Adrenal gland (tissue), 12 donors: Measurements from ENCODE around the gene PORCN. TPM values are rescaled to one million over a fixed set of nuclear protein-coding genes. Genes with fewer than 3 reads are reported as not detected.

Experiments used
- DNase-seq, 7 donors: peaks; one replicate each; pipeline ENCODE4 v3.0.0-alpha.2; 2019 to 2020
- H3K27ac ChIP-seq, 5 donors: fragments of 200-600 bp; sonication (generic) in 4 of 5; 1 replicate in 3 of 5; 2 replicates in 2 of 5; pipeline versions ENCODE4 v1.5.1 to v1.8.0; 2016 to 2020; ENCODE audit warnings: mild to moderate bottlenecking in 1 of 5
- H3K27me3 ChIP-seq: fragments of 200-600 bp; 2 replicates; pipeline ENCODE4 v1.8.0; 2021
- H3K36me3 ChIP-seq, 2 donors: fragments of 200-600 bp; replicated peaks in 1 of 2; 1 replicate in 1 of 2; 2 replicates in 1 of 2; pipeline versions ENCODE4 v1.5.1 to v1.8.0; 2018 to 2022
- H3K4me1 ChIP-seq, 2 donors: fragments of 200-600 bp; replicated peaks in 1 of 2; 1 replicate in 1 of 2; 2 replicates in 1 of 2; pipeline versions ENCODE4 v1.5.1 to v1.8.0; 2018 to 2021
- H3K4me3 ChIP-seq, 4 donors: fragments of 200-600 bp; sonication (generic) in 3 of 4; one replicate each; pipeline ENCODE4 v1.5.1; 2016 to 2018
- H3K9me3 ChIP-seq, 3 donors: fragments of 200-600 bp; sonication (generic) in 1 of 3; replicated peaks in 1 of 3; 1 replicate in 2 of 3; 2 replicates in 1 of 3; pipeline versions ENCODE4 v1.5.1 to v1.8.0; 2016 to 2021
- CTCF ChIP-seq, 6 experiments: fragments of 450-650 bp in 4 of 6; fragments of 200-600 bp in 2 of 6; sonication (generic) in 1 of 6; IDR thresholded peaks; 1 replicate in 5 of 6; 2 replicates in 1 of 6; pipeline versions ENCODE4 v1.5.1 to v1.8.0; 2016 to 2021; ENCODE audit warnings: antibody characterized with exemption in 6 of 6, mild to moderate bottlenecking in 2 of 6, moderate library complexity in 1 of 6
- POLR2A ChIP-seq, 2 donors: fragments of 450-650 bp; IDR thresholded peaks; one replicate each; pipeline ENCODE4 v1.6.1; 2017; ENCODE audit warnings: antibody characterized with exemption in 2 of 2, mild to moderate bottlenecking in 2 of 2, moderate library complexity in 1 of 2
- WGBS, 4 donors: extraction: QIAGEN DNeasy Blood & Tissue Kit in 2 of 4; methylation state at CpG; one replicate each; pipeline versions ENCODE4 v1.1.5 to v1.1.7; 2013 to 2017; 5-methylcytosine and 5-hydroxymethylcytosine counted together
- intact Hi-C, 2 donors: fragments of 100-400 bp; cut with DNase I; formaldehyde crosslinking; loops; one replicate each; pipeline versions ENCODE4 v1.14.1 to v1.15.0; 2022 to 2023
- polyA plus RNA-seq, 3 donors: library from polyadenylated mRNA; stranded (reverse); fragments of 200-250 nt in 2 of 3; fragments of 350-450 nt in 1 of 3; fragmentation: Illumina TruSeq in 1 of 3; extraction: RNeasy Lipid Tissue Mini Kit (QIAGEN cat#74804) in 1 of 3; gene quantifications; one replicate each; pipeline ENCODE4 v1.2.3, GENCODE V29; 2013 to 2014
- total RNA-seq, 9 donors: library from RNA; depleted of rRNA in 4 of 9; stranded (reverse); fragments of >200 nt in 4 of 9; fragments of 120-200 nt in 1 of 9; fragmentation: NEBNext Ultra II Directional in 1 of 9; extraction: Animal tissue kit (Norgen Biotek cat#: 25700) in 1 of 9; gene quantifications; one replicate each; pipeline versions ENCODE4 v1.1.0 to v1.2.4, GENCODE V29; 2013 to 2023
- donor health status: healthy with polysubstance abuse.
- donor health status: Bipolar disorder and iron deficiency.
- donor health status: DM: yes; HTN: yes; CAD: no.
- donor health status: DM: no; HTN: no; CAD: no.
- donor health status: DM: no; HTN: no; CAD: no.
- donor health status: DM: yes; HTN: yes; CAD: no.

PORCN gene
- total and polyA plus RNA-seq, 12 donors, result 9.5 to 290 (median 86.3) TPM

GRCh38 chrX:48473704-48473990 lies 35.1 kb upstream of the PORCN start:
- Histone ChIP-seq H3K9me3 (no peaks in the 10 kb centered on the region), H3K4me3 (no peak overlapping the region), H3K4me1 (no peaks in the 10 kb centered on the region), H3K27me3 (no peaks in the 10 kb centered on the region), H3K36me3 (no peaks in the 10 kb centered on the region), H3K27ac (no peak overlapping the region)
- no peak for DNase-seq
- TF ChIP-seq CTCF (IDR thresholded peaks at IDR 0.05) (no peak), POLR2A (IDR thresholded peaks at IDR 0.05) (no peak)
- 69 to 84% (median 72%) methylated on average over 5 to 9 of the region's 9 CpGs for WGBS, 4 donors
- intact Hi-C loops, result no loop called here

- Histone ChIP-seq H3K4me3 (no peak overlapping the region), H3K27me3 (no peaks in the 10 kb centered on the region), H3K9me3 (no peaks in the 10 kb centered on the region), H3K27ac (no peak overlapping the region), H3K4me1 (no peaks in the 10 kb centered on the region), H3K36me3 (no peaks in the 10 kb centered on the region)
- 62 to 72% (median 67%) methylated on average over 7 to 10 of the region's 10 CpGs for WGBS, 4 donors
- no peak for DNase-seq
- intact Hi-C loops, result no loop called here
- TF ChIP-seq CTCF (IDR thresholded peaks at IDR 0.05), result peak in 1 of 6 experiments; percentile 6
- TF ChIP-seq POLR2A (IDR thresholded peaks at IDR 0.05), result no peak
These were observed 34.7 kb upstream of the PORCN start for GRCh38 chrX:48474127-48474526.

GRCh38 chrX:48474581-48474980 lies 34.2 kb upstream of the PORCN start:
- no peak for DNase-seq
- no peaks in the 10 kb centered on the region for H3K4me1 ChIP-seq
- H3K36me3 ChIP-seq, result no peaks in the 10 kb centered on the region
- H3K4me3 ChIP-seq, result no peak overlapping the region
- no peak for TF ChIP-seq POLR2A (IDR thresholded peaks at IDR 0.05)
- TF ChIP-seq CTCF (IDR thresholded peaks at IDR 0.05), result no peak
- H3K9me3 ChIP-seq, result no peaks in the 10 kb centered on the region
- 81 to 88% (median 85%) methylated on average over 6 of the region's 6 CpGs for WGBS, 4 donors
- H3K27me3 ChIP-seq, result no peaks in the 10 kb centered on the region
- no peak overlapping the region for H3K27ac ChIP-seq
- intact Hi-C loops, result no loop called here

GRCh38 chrX:48475296-48475695 lies 33.5 kb upstream of the PORCN start:
- intact Hi-C loops, result no loop called here
- no peaks in the 10 kb centered on the region for H3K27me3 ChIP-seq
- no peaks in the 10 kb centered on the region for H3K4me1 ChIP-seq
- WGBS, 4 donors, result 6 to 35% (median 22%) methylated on average over 4 to 5 of the region's 5 CpGs
- H3K9me3 ChIP-seq, result no peaks in the 10 kb centered on the region
- peak overlapping the region in 2 of 5 donors; percentile 82 to 86 for H3K27ac ChIP-seq
- H3K36me3 ChIP-seq, result no peaks in the 10 kb centered on the region
- TF ChIP-seq POLR2A (IDR thresholded peaks at IDR 0.05) (no peak), CTCF (IDR thresholded peaks at IDR 0.05) (no peak)
- no peak for DNase-seq
- H3K4me3 ChIP-seq, result peak overlapping the region in 2 of 4 donors; percentile 56 to 64
